HS-5 (cell line): ENCODE results near the gene ITGBL1.

Source experiments
- DNase-seq: peaks from one replicate; pipeline ENCODE4 v3.0.0-alpha.2; 2012; ENCODE audit warnings: low read depth

ITGBL1 gene

GRCh38 chr13:101627556-101627943 is 175.1 kb downstream of the ITGBL1 start:
- DNase-seq = no peak

GRCh38 chr13:101628900-101629299 is 176.4 kb downstream of the ITGBL1 start:
- no peak for DNase-seq

DNA sequence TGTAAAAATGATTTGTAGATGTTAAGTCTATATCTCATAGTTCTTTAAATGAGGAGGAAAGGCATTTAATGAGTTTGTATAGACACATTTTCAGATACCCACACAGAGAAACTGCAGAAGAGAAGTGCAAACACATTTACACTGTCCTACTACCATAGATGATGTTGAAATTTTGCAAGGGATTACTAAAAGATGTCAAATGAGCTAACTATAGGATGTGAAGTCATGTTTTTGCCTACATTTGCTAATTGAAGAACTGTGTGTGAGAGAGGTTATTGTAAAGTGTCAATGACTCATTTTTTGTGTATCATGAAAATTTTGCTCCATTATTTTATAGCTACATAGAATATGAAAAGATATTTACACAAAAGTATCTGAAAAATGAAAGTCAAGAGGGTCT is 178.9 kb downstream of the ITGBL1 start:
- no peak for DNase-seq

GRCh38 chr13:101634142-101634541 is 181.7 kb downstream of the ITGBL1 start:
- no peak for DNase-seq

DNA sequence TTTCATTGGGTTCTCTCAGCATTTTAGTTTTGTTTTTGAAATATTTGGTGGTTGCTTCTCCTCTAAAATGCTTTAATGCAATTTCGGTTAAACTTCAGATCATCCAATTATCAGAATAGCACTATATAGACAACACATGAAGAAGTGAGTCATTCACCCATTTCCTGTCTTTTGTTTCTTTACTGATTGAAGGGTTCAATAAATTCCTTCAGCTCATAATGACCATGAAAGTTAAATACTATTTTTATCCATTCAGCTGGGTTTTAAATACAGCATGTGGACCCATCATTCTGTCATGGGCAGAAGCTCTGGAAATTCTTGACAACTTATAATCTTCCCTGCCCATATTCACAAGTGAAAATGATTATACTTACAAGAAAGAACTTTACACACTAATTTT is 187.2 kb downstream of the ITGBL1 start:
- no peak for DNase-seq

- peak; percentile 49 for DNase-seq
These were observed 188.4 kb downstream of the ITGBL1 start for GRCh38 chr13:101640788-101641400.

- DNase-seq = no peak
These were observed 193.4 kb downstream of the ITGBL1 start for GRCh38 chr13:101645871-101646270.

GRCh38 chr13:101647760-101648159 is 195.3 kb downstream of the ITGBL1 start:
- DNase-seq = no peak

DNA sequence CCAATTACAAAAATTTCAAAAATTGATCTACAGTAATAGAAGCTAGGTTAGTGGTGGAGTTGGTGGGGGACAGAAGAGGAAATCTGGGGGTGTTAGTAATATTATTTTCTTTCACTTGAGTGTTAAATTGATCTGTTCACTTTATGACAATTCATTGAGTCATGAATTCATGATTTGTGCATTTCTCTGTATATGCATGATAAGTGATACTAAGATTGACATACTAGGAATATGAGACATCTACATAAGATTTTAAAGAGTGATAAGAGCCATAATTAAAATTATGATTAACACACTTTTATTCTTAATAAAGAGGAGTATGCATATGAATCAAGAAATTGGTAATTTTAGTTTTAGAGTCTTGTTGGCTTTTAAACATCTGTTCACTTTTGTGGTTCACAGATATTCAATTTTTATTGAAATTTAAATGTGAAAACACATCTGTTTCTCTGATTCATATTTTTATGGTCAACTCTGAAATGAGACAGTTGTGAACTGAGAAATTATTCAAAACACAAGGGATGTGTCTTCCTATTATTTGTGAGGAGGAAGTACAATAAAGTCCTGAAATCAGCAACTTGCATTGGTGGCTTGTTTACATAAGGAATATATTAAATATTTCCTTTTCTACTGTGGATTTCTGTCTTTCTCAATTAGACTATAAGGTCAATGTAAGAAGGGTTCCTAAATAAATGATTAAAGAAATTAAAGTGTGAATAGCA is 196.5 kb downstream of the ITGBL1 start:
- no peak for DNase-seq

- peak; percentile 46 for DNase-seq
These were observed 197.1 kb downstream of the ITGBL1 start for GRCh38 chr13:101649488-101650126.

- no peak for DNase-seq
These were observed 202.4 kb downstream of the ITGBL1 start for GRCh38 chr13:101654883-101655282.

DNA sequence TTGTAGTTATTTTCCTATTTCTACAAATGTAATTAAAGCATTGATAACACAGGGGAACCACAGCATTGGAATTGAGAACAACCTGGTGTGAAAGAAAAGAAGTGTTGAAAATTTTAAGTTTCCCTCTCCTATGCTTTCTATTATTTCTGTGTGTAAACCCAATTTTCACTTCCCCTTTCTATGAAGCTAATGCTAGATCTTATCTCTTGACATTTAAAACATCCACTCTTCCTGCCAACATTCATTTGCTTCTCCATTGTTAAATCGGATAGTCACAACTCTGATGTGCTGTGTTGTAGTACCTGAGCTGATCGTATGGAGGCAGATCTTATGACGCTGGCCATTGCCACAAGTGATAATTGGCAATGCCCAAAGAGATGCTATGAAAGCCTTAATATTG is 203.0 kb downstream of the ITGBL1 start:
- no peak for DNase-seq

DNA sequence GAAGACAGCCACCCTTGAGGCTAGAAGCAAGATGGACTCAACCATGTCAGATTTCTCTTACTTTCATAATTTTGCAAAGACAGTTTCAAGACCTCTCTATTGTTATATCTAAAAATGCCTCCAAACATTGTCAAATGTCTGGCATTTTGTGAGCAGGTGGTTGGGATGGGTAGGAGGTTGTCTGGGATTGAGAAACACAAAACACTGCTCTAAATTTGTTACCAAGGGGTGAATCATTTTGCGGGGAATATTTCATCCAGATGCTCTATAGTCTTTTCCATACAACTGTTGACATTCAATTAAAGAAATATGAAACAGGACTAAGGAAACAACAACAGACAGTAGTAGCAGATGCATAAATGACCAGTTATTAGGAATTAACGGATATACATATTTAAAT is 208.2 kb downstream of the ITGBL1 start:
- DNase-seq = no peak

DNA sequence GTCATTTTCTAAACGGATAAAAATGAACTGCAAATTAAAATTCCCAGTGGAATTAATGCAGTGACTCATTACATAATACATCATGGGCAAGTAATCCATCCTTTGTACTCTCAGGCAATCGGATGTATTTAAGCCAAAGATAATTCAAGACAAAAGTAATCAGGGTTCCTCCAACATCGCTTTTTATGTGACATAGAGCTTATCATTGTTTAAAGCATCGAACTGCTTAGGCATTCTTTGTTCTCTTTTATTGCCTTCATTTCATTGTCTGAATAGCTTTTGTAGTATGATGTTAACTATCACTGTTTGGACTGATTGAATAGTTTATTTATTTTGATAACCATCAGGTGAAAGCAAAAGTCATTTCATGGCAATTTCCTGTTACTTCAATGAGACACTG is 209.4 kb downstream of the ITGBL1 start:
- DNase-seq = no peak

- DNase-seq = no peak
These were observed 221.1 kb downstream of the ITGBL1 start for GRCh38 chr13:101673360-101674105.

GRCh38 chr13:101681834-101682233 is 229.4 kb downstream of the ITGBL1 start:
- DNase-seq = no peak

GRCh38 chr13:101686003-101686402 is 233.5 kb downstream of the ITGBL1 start:
- DNase-seq = no peak

DNA sequence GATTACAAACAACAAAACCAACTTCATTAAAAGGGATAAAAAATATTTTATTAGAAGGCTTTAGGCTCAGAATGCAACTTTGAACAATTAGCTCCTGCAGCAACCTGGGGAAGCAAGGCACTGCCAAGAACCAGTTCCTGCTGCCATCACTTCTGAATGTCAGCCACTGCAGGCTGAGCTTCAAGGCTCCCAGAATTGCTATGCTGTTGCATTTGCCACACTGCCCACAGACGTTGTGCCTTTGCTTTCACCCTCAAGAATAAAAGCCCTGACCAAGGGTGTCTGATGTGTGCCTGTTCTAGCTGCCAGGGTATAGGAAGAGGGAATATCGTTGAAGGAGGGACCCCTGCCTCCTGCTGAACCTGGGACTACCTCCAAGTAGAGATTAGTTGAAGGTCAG is 238.4 kb downstream of the ITGBL1 start:
- no peak for DNase-seq

- no peak for DNase-seq
These were observed 238.9 kb downstream of the ITGBL1 start for GRCh38 chr13:101691341-101691860.

GRCh38 chr13:101695870-101696516 is 243.5 kb downstream of the ITGBL1 start:
- no peak for DNase-seq

DNA sequence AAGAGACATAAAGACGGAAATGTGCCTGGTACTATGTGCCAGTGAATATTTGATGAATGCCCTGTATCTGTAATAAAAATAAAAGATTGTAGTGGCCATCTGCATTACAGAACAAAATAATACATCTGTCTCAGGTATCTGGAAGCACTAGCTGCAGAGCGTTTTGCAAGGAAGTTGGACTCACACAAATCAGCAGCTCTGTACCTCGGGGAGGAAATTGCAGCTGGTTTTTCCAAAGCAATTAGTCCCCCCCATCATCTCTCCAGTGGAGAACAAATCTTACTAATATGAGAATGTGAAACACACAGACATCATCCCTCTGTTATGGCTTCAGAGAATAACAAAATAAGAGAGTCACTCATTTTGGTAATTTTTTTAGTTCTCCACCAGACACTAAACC is 245.3 kb downstream of the ITGBL1 start:
- no peak for DNase-seq

DNA sequence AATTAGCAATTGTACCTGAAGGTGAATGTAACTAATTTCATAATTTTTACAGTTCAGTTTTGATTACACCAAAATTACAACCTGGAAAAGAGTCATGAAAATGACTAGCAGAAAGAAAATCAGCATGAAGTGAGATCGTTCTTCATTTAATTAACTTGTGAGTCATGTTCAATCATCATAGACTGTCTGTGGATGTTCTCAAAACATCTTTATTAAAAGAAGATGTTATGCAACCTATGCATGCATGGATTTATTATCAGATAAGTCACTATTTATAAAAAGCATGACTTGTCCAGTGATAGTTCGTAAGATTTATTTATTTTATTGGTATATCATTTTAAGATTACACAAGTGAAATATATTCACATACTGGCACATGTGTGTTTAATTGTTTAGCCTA is 245.9 kb downstream of the ITGBL1 start:
- no peak for DNase-seq
